Dermis blood vessel endothelial cell (primary cell): ENCODE measurements around the gene AKAP13. TPM values are rescaled to one million over a fixed set of nuclear protein-coding genes. Genes with fewer than 3 reads are reported as not detected.
"Not testable (repeated sequence)": the region's sequence is repeated elsewhere in the genome, so short reads cannot be mapped to it uniquely, and the experiment has no call there.

Experiments used
- DNase-seq: peaks from one replicate; pipeline ENCODE4 v3.0.0; 2010
- total RNA-seq: library from RNA; depleted of rRNA; stranded (reverse); fragments of >200 nt; gene quantifications from 2 replicates; pipeline ENCODE4 v1.2.3, GENCODE V29; 2014

AKAP13 gene
- total RNA-seq, 1 donor from 2014 or later: 77.4 TPM

GRCh38 chr15:85348048-85348766 is 32.2 kb upstream of the AKAP13 start:
- not testable (repeated sequence) for DNase-seq

- DNase-seq: not testable (repeated sequence)
Measured at GRCh38 chr15:85349062-85349461, 31.3 kb upstream of the AKAP13 start.

GRCh38 chr15:85350395-85350794 is 30.0 kb upstream of the AKAP13 start:
- no peak for DNase-seq

GRCh38 chr15:85351501-85351900 is 28.9 kb upstream of the AKAP13 start:
- not testable (repeated sequence) for DNase-seq

- no peak for DNase-seq
Measured at GRCh38 chr15:85351965-85352364, 28.4 kb upstream of the AKAP13 start.

- no peak for DNase-seq
Measured at GRCh38 chr15:85353516-85353915, 26.9 kb upstream of the AKAP13 start.

GRCh38 chr15:85354461-85354860 is 25.9 kb upstream of the AKAP13 start:
- DNase-seq: peak; percentile 86

GRCh38 chr15:85354948-85355347 is 25.5 kb upstream of the AKAP13 start:
- no peak for DNase-seq

- no peak for DNase-seq
Measured at GRCh38 chr15:85356276-85356675, 24.1 kb upstream of the AKAP13 start.

- DNase-seq: no peak
Measured at GRCh38 chr15:85361323-85361722, 19.1 kb upstream of the AKAP13 start.

GRCh38 chr15:85362436-85363081 is 17.8 kb upstream of the AKAP13 start:
- no peak for DNase-seq

GRCh38 chr15:85365980-85366379 is 14.4 kb upstream of the AKAP13 start:
- DNase-seq: no peak

GRCh38 chr15:85367741-85368140 is 12.7 kb upstream of the AKAP13 start:
- no peak for DNase-seq

- DNase-seq: no peak
Measured at GRCh38 chr15:85374831-85375230, 5.6 kb upstream of the AKAP13 start.

GRCh38 chr15:85377269-85377668 is 3.1 kb upstream of the AKAP13 start:
- no peak for DNase-seq

GRCh38 chr15:85377986-85378385 is 2.4 kb upstream of the AKAP13 start:
- DNase-seq: no peak

GRCh38 chr15:85379403-85380131 is 836 bp upstream of the AKAP13 start:
- peak; percentile 43 for DNase-seq

GRCh38 chr15:85380812-85381642 is 624 bp downstream of the AKAP13 start:
- DNase-seq: peak; percentile 47

GRCh38 chr15:85381850-85382751 is 1.7 kb downstream of the AKAP13 start:
- DNase-seq: peak; percentile 47

GRCh38 chr15:85382942-85383341 is 2.5 kb downstream of the AKAP13 start:
- DNase-seq: no peak

- no peak for DNase-seq
Measured at GRCh38 chr15:85383470-85384148, 3.2 kb downstream of the AKAP13 start.
